Kidney (tissue), 14 donors: ENCODE results near the gene SEC14L5. TPM values are rescaled to one million over a fixed set of nuclear protein-coding genes. Genes with fewer than 3 reads are reported as not detected.

Source experiments
- DNase-seq, 5 donors: peaks; one replicate each; pipeline ENCODE4 v3.0.0-alpha.2; 2013 to 2020
- FAIRE-seq: peaks from 2 replicates; lab custom pipeline; 2012; peaks lifted over from hg19 to GRCh38; lab: Jason Lieb, UNC
- H3K27ac ChIP-seq, 2 donors: one replicate each; pipeline ENCODE4 v1.7.0; 2013; ENCODE audit warnings: low read depth in 2 of 2, low read length in 2 of 2, inconsistent platforms in 1 of 2
- H3K27me3 ChIP-seq: one replicate; pipeline ENCODE4 v1.7.1; 2013; ENCODE audit warnings: low read length, inconsistent platforms; ENCODE audit not compliant: control insufficient read depth, insufficient read depth
- H3K36me3 ChIP-seq, 3 donors: one replicate each; pipeline versions ENCODE4 v1.7.0 to v1.7.1; 2013; ENCODE audit warnings: low read length in 3 of 3, control low read depth in 1 of 3, inconsistent platforms in 1 of 3; ENCODE audit not compliant: insufficient read depth in 3 of 3, control insufficient read depth in 2 of 3
- H3K4me1 ChIP-seq, 3 donors: one replicate each; pipeline versions ENCODE4 v1.7.0 to v1.7.1; 2013; ENCODE audit warnings: low read length in 3 of 3, inconsistent platforms in 1 of 3, low read depth in 1 of 3; ENCODE audit not compliant: control insufficient read depth in 2 of 3, insufficient read depth in 2 of 3
- H3K4me3 ChIP-seq, 3 donors: one replicate each; pipeline versions ENCODE4 v1.7.0 to v1.8.1; 2013; ENCODE audit warnings: low read length in 3 of 3, control low read depth in 1 of 3, inconsistent platforms in 1 of 3
- H3K9ac ChIP-seq, 3 donors: one replicate each; pipeline versions ENCODE4 v1.7.0 to v1.7.1; 2013; ENCODE audit warnings: low read length in 3 of 3, control low read depth in 1 of 3, inconsistent platforms in 1 of 3
- H3K9me3 ChIP-seq, 3 donors: one replicate each; pipeline versions ENCODE4 v1.7.0 to v1.7.1; 2013; ENCODE audit warnings: low read length in 3 of 3, control low read depth in 1 of 3, inconsistent platforms in 1 of 3; ENCODE audit not compliant: control insufficient read depth in 2 of 3, insufficient read depth in 1 of 3
- intact Hi-C: fragments of 100-400 bp; cut with DNase I; formaldehyde crosslinking; loops from one replicate; pipeline ENCODE4 v1.11.1; 2022
- polyA plus RNA-seq: library from polyadenylated mRNA; stranded (reverse); fragments of 350-450 nt; fragmentation: Illumina TruSeq; extraction: RNeasy Lipid Tissue Mini Kit (QIAGEN cat#74804); gene quantifications from one replicate; pipeline ENCODE4 v1.2.3, GENCODE V29; 2014; ENCODE audit warnings: low read depth, low replicate concordance; ENCODE audit not compliant: insufficient read depth
- total RNA-seq: library from RNA; stranded (reverse); fragmentation: NEBNext Ultra II Directional; extraction: Animal tissue kit (Norgen Biotek cat#: 25700); gene quantifications from one replicate; pipeline ENCODE4 v1.2.1, GENCODE V29; 2021
- TF ChIP-seq, protein P1 (sequence below): IDR thresholded peaks from 3 replicates; pipeline ENCODE4 v1.5.1; 2012; ENCODE audit warnings: mild to moderate bottlenecking, moderate library complexity, borderline replicate concordance; ENCODE audit not compliant: insufficient read depth; ENCODE audit errors: extremely low read depth
- donor health status: control.
- donor health status: control.
- donor health status: control.
- donor health status: control.
- donor health status: control.
- donor health status: DM: yes; HTN: yes; CAD: no.
- donor health status: Normal renal cell carcinoma (clear cell type).

The SEC14L5 gene
- total and polyA plus RNA-seq, 2 donors from 2014 or later: 0.13 to 0.16 TPM

DNA sequence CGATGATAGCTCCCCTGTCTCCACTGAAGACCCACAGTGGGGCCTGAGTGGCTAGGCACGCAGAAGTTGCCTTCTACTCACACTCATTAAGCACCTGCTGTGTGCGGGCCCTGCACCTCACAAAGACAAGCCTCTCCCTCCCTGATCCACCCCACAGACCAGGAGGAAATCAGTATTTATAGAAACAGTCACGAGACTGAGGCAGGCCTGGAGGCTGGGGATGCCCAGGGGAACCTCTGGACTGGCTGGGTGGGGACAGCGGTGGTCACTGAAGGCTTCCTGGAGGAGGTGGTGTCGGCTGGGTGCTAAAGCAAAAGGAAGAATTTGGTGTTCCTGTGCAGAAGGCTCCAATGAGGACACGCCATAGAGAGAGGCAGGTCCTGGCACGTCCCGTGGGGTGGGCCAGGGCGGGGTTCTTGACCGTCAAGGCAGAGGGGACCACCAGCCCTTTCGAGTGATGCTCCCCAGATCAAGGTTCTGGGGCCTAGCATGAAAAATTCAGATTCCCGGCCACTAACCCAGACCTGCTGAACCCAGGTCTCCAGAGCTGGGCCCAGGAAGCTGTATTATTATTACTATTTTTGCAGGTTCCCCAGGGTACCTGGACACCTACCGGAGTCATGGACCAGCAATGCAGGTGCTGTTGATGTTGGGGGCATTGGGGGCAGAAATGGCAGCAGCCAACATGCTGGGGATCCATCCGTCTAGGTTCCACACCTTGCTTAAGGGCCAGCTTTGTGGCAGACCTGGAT, 44.2 kb upstream of the SEC14L5 start:
- no peaks in the 10 kb centered on the region for H3K4me1 ChIP-seq
- no peak for DNase-seq
- TF ChIP-seq, protein P1, sequence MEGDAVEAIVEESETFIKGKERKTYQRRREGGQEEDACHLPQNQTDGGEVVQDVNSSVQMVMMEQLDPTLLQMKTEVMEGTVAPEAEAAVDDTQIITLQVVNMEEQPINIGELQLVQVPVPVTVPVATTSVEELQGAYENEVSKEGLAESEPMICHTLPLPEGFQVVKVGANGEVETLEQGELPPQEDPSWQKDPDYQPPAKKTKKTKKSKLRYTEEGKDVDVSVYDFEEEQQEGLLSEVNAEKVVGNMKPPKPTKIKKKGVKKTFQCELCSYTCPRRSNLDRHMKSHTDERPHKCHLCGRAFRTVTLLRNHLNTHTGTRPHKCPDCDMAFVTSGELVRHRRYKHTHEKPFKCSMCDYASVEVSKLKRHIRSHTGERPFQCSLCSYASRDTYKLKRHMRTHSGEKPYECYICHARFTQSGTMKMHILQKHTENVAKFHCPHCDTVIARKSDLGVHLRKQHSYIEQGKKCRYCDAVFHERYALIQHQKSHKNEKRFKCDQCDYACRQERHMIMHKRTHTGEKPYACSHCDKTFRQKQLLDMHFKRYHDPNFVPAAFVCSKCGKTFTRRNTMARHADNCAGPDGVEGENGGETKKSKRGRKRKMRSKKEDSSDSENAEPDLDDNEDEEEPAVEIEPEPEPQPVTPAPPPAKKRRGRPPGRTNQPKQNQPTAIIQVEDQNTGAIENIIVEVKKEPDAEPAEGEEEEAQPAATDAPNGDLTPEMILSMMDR: no peak
- no peak overlapping the region for H3K27ac ChIP-seq
- FAIRE-seq: no peak
- no peaks in the 10 kb centered on the region for H3K36me3 ChIP-seq
- no peak overlapping the region for H3K9ac ChIP-seq
- H3K4me3 ChIP-seq: no peak overlapping the region
- H3K9me3 ChIP-seq: no peaks in the 10 kb centered on the region
- no peaks in the 10 kb centered on the region for H3K27me3 ChIP-seq
- intact Hi-C loops: no loop called here

DNA sequence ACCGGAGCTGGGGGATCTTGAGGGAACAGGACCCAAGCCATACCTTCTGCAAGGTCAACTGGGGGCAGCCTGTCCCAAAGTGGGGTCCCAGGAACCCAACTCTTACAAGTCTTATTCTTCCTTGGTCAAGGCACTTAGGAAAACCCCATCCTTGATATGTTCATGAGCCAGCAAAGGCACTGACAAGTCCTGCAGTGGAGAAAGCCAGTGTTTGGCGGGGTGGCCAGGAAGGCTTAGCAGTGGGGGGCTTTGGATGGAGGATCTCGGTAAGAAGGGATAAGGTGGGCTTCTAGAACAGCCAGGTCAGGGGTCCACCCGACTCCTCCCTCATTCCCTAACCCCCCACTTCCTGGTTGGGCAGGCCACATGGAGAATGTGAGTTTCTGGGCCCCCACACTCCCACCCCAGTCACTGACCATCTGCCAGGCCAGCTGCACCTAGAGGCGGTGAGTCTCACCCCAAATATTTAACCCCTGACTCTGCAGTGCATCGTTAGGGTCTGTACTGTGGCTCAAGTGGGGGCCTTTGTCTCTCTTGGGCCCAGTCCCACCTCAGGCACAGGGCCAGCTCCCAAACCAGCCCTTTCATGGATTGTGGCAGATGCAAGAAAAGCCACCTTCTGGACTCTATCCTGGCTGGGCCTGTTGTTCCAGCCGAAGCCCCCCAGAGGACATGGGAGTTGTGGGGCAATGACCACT, 43.5 kb upstream of the SEC14L5 start:
- intact Hi-C loops: no loop called here
- DNase-seq (no peak), FAIRE-seq (no peak)
- H3K9me3 ChIP-seq: no peaks in the 10 kb centered on the region
- no peaks in the 10 kb centered on the region for H3K36me3 ChIP-seq
- no peaks in the 10 kb centered on the region for H3K27me3 ChIP-seq
- no peak overlapping the region for H3K4me3 ChIP-seq
- TF ChIP-seq, protein P1: no peak
- no peak overlapping the region for H3K27ac ChIP-seq
- H3K9ac ChIP-seq: no peak overlapping the region
- no peaks in the 10 kb centered on the region for H3K4me1 ChIP-seq

DNA sequence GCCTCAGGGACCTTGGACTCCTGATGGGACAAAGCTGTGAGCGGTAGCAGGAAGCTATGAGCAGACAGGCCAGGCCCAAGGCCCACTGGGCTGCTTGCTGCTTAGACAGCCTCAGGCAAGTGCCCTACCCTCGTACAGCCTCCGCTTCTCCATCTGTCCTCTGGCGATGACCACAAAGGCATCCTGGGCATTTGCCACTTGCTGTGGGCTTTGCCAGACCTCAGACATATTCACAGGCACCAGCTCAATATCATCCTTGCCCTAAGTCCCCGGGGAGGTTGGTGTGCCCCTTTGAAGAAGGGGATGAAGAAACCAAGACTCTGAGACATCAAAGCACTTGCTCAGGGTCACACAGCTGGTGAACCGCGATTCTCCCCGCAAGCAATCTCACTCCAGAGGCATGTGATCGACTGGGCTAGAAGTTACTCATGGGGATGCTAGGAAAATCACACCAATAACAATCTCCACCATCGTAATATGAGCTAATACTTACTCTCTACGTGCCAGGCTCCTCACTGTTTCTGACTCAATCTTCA, 42.8 kb upstream of the SEC14L5 start:
- Histone ChIP-seq H3K36me3 (no peaks in the 10 kb centered on the region), H3K27me3 (no peaks in the 10 kb centered on the region), H3K4me3 (no peak overlapping the region), H3K27ac (no peak overlapping the region), H3K9ac (no peak overlapping the region), H3K9me3 (no peaks in the 10 kb centered on the region), H3K4me1 (no peaks in the 10 kb centered on the region)
- TF ChIP-seq, protein P1: no peak
- no peak for DNase-seq
- intact Hi-C loops: no loop called here
- no peak for FAIRE-seq
